ENCODE data around the gene GCSAM. TPM values are rescaled to one million over a fixed set of nuclear protein-coding genes. Genes with fewer than 3 reads are reported as not detected.

Gene GCSAM
- total RNA-seq, 1 experiment from 2014 or later: not detected

DNA sequence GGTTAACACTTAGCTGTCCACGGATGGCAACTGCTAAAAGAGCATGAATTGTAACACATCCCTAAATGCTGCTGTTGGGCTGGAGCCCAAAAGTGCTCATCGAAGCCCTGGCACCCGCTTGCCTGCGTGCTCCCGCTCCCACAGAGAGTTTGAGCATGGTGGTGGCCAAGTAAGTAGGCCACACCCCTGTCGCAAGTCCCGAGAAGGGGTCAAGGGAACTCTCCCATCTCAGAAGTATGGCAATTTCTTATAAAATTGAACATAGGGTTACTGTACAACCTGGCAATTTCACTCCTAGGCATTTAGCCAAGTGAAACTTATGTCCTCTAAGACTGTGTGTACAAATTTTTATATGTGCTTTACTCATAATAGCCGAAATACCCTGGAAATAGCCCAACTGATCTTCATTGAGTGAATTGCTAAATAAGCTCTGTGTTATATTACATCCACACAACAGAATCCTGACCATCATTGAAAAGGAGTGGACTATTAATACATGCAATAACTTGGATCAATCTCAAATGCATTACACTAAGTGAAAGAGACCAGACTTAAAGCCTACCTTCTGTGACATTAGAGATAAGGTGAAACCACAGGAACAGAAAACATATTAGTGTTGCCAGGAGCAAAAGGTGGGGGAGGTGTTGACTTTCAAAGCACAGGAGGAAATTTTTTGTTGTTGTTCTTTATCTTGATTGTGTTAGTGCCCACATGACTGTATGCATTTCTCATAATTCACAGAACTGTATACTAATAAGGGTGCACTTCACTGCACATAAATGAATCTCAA, 1.5 kb upstream of the GCSAM start:
- no peak for TF ChIP-seq EZH2 (IDR thresholded peaks at IDR 0.05; ENCODE audit: low read depth)
- Histone ChIP-seq H4K20me1 (ENCODE audit: insufficient read depth) (no peaks in the 10 kb centered on the region), H3K36me3 (ENCODE audit: low read depth) (no peaks in the 10 kb centered on the region), H3K27ac (no peak overlapping the region), H3K79me2 (ENCODE audit: low read depth) (no peaks in the 10 kb centered on the region), H2AFZ (no peak overlapping the region), H3K27me3 (ENCODE audit: insufficient read depth, low read depth) (no peaks in the 10 kb centered on the region), H3K9me3 (ENCODE audit: insufficient read depth, low read depth) (no peaks in the 10 kb centered on the region), H3K9me2 (ENCODE audit: insufficient read depth) (no peaks in the 10 kb centered on the region), H3K4me3 (no peak overlapping the region), H3F3A (ENCODE audit: insufficient read depth, low read depth) (no peaks in the 10 kb centered on the region; the same call in 1 of the 2 replicates), H3K4me2 (peak overlapping the region; percentile 1; the same call in 1 of the 2 replicates), H3K4me1 (replicated peaks; ENCODE audit: insufficient read depth) (peaks cover 17% of the 10 kb centered on the region)
- intact Hi-C loops (cut with micrococcal nuclease; ENCODE audit: unreplicated experiment): loop anchor here (5.0 kb wide), 2 partner anchors 193 to 398 kb away; no protein-coding TSS in a partner anchor
- CTCF ChIA-PET: no interaction called here
- POLR2A ChIA-PET (ENCODE audit: unreplicated experiment): no interaction called here
- BruUV-seq (replicated peaks): no TSS peak
- DNase-seq: peak; percentile 11 to 67

DNA sequence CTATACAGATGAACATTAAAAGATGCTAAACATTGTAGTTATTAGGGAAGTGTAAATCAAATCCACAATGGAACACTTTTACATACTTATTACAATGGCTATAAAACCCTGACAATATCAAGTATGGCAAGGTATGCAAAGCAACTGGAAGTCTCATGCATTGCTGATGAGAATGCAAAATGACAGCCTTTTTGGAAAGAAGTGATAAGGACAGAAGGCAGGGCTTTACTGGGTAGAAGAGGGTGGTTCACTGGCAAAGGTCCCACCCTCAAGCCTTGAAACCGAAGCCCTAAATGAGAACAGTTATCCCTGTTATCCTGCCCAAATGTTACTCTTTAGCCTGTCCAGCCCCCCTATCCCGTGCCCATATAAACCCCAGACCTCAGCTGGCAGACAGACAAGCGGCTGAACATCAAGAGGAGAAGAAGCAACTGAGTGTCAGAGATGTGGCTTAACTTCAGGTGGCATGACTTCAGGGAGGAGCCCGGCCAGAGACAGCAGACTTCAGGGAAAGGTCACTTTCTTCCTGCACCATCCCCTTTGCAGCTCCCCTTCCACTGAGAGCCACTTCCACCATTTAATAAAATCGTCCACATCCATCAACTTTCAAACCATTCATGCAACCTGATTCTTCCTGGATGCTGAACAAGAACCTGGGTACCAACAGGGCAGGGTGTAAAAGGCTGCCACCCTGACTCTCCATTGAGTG, 732 bp upstream of the GCSAM start:
- intact Hi-C loops (cut with micrococcal nuclease; ENCODE audit: unreplicated experiment): no loop called here
- H3K27ac ChIP-seq: no peak overlapping the region
- TF ChIP-seq EZH2 (IDR thresholded peaks at IDR 0.05; ENCODE audit: low read depth) (no peak), CTCF (conservative IDR thresholded peaks at IDR 0.05) (no peak)
- ChIA-PET POLR2A (ENCODE audit: unreplicated experiment) (interaction anchor here (0.6 kb wide), 1 partner anchor 668 kb away, joined by 4 read pairs; no protein-coding TSS in a partner anchor), CTCF (no interaction called here)
- H3K79me2 ChIP-seq (ENCODE audit: low read depth): no peaks in the 10 kb centered on the region
- H3K4me2 ChIP-seq: no peak overlapping the region
- H3F3A ChIP-seq (ENCODE audit: insufficient read depth, low read depth): peaks cover 4% of the 10 kb centered on the region; the same call in 1 of the 2 replicates
- H3K27me3 ChIP-seq (ENCODE audit: insufficient read depth, low read depth): no peaks in the 10 kb centered on the region
- H4K20me1 ChIP-seq (ENCODE audit: insufficient read depth): no peaks in the 10 kb centered on the region
- no peak for DNase-seq
- no peaks in the 10 kb centered on the region for H3K9me2 ChIP-seq (ENCODE audit: insufficient read depth)
- H3K4me3 ChIP-seq: no peak overlapping the region
- no TSS peak for BruUV-seq (replicated peaks)
- H3K4me1 ChIP-seq (replicated peaks; ENCODE audit: insufficient read depth): peaks cover 25% of the 10 kb centered on the region
- no peaks in the 10 kb centered on the region for H3K9me3 ChIP-seq (ENCODE audit: insufficient read depth, low read depth)
- no peak overlapping the region for H2AFZ ChIP-seq
- no peaks in the 10 kb centered on the region for H3K36me3 ChIP-seq (ENCODE audit: low read depth)

DNA sequence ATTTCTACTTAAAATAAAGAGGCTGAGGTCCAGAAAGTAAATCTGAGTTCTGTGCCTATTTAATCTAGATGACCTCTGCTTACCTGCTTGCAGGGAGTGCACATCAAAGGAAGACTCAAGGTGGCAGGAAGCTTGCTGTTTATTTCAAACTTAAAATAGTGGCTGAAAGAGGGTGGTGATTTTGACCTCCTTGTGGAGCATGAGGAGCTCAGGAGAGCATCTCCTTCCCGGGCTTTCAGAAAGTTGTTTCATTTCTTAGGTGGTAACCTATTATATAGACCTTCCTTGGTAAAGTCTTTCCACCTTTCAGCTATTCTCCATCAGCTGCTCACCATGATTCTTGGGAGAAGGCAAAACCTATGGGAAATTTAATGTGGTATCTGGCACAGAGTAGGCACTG, 494 bp downstream of the GCSAM start:
- Histone ChIP-seq H3K9me2 (ENCODE audit: insufficient read depth) (no peaks in the 10 kb centered on the region), H3K4me1 (replicated peaks; ENCODE audit: insufficient read depth) (peaks cover 36% of the 10 kb centered on the region), H3K27ac (no peak overlapping the region), H3K36me3 (ENCODE audit: low read depth) (no peaks in the 10 kb centered on the region), H3K9me3 (ENCODE audit: insufficient read depth, low read depth) (no peaks in the 10 kb centered on the region), H3K27me3 (ENCODE audit: insufficient read depth, low read depth) (no peaks in the 10 kb centered on the region), H3F3A (ENCODE audit: insufficient read depth, low read depth) (peaks cover 15% of the 10 kb centered on the region), H4K20me1 (ENCODE audit: insufficient read depth) (no peaks in the 10 kb centered on the region), H3K4me2 (no peak overlapping the region), H2AFZ (no peak overlapping the region), H3K79me2 (ENCODE audit: low read depth) (no peaks in the 10 kb centered on the region), H3K4me3 (no peak overlapping the region)
- POLR2A ChIA-PET (ENCODE audit: unreplicated experiment): no interaction called here
- CTCF ChIA-PET: no interaction called here
- no peak for TF ChIP-seq CTCF (conservative IDR thresholded peaks at IDR 0.05)
- no peak for TF ChIP-seq EZH2 (IDR thresholded peaks at IDR 0.05; ENCODE audit: low read depth)
- intact Hi-C loops (cut with micrococcal nuclease; ENCODE audit: unreplicated experiment): no loop called here
- no TSS peak for BruUV-seq (replicated peaks)
- no peak for DNase-seq
